Hematopoietic multipotent progenitor cell treated with erythropoietin and hydrocortisone succinate and interleukin-3 and kit ligand, for 4 days (in vitro differentiated cells): ENCODE data around the gene ADCY1.

Experiments used
- DNase-seq: peaks from one replicate; pipeline ENCODE4 v3.0.0-alpha.2; 2015

The ADCY1 gene

GRCh38 chr7:45698303-45699014 lies 124.3 kb downstream of the ADCY1 start:
- no peak for DNase-seq

GRCh38 chr7:45699015-45699309 lies 124.8 kb downstream of the ADCY1 start:
- DNase-seq: no peak

GRCh38 chr7:45699726-45700390 lies 125.7 kb downstream of the ADCY1 start:
- no peak for DNase-seq

- DNase-seq: no peak
Measured at GRCh38 chr7:45700556-45700955, 126.4 kb downstream of the ADCY1 start.

GRCh38 chr7:45701701-45702510 lies 127.7 kb downstream of the ADCY1 start:
- peak; percentile 44 for DNase-seq

GRCh38 chr7:45702751-45703150 lies 128.6 kb downstream of the ADCY1 start:
- DNase-seq: no peak

- no peak for DNase-seq
Measured at GRCh38 chr7:45703373-45703821, 129.2 kb downstream of the ADCY1 start.

- no peak for DNase-seq
Measured at GRCh38 chr7:45703911-45704682, 129.9 kb downstream of the ADCY1 start.

GRCh38 chr7:45704683-45705016 lies 130.5 kb downstream of the ADCY1 start:
- DNase-seq: no peak

GRCh38 chr7:45708046-45708950 lies 134.1 kb downstream of the ADCY1 start:
- no peak for DNase-seq

GRCh38 chr7:45709168-45710042 lies 135.2 kb downstream of the ADCY1 start:
- DNase-seq: no peak

- no peak for DNase-seq
Measured at GRCh38 chr7:45710271-45711160, 136.3 kb downstream of the ADCY1 start.

- DNase-seq: no peak
Measured at GRCh38 chr7:45711161-45711490, 137.0 kb downstream of the ADCY1 start.

- DNase-seq: no peak
Measured at GRCh38 chr7:45712057-45712689, 138.0 kb downstream of the ADCY1 start.

GRCh38 chr7:45712872-45713668 lies 138.9 kb downstream of the ADCY1 start:
- DNase-seq: no peak

GRCh38 chr7:45713669-45714520 lies 139.7 kb downstream of the ADCY1 start:
- DNase-seq: no peak

- no peak for DNase-seq
Measured at GRCh38 chr7:45714521-45714820, 140.3 kb downstream of the ADCY1 start.
